Right hindlimb (tissue), 1 donor: ENCODE data around the gene MAP2K5.
A peak's percentile ranks its signal among the peaks of the same experiment; 100 is the strongest.

Experiments
- DNase-seq: peaks from one replicate; pipeline ENCODE4 v3.0.0-alpha.2; 2018

MAP2K5 gene

GRCh38 chr15:67521783-67522568 lies 20.5 kb upstream of the MAP2K5 start:
- no peak for DNase-seq

DNA sequence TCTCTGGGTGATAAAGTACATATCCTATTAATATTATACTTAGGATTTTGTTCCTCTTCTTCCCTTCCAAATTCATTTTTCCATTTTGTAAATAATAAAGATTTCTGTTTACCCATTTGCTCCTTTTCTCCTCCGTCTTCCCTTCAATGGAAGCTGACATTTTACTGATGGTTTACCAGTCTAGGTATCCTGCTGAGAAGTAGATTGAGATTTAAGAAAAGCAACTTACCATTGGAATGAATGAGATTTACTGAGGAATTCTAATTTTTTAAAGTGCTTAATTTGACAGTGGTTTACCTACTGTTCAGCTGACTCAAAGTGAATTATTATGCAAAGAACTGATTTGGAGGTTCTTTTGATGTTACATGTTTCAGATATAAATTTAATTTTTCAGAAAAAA lies 19.2 kb upstream of the MAP2K5 start:
- no peak for DNase-seq

GRCh38 chr15:67524235-67524634 lies 18.3 kb upstream of the MAP2K5 start:
- no peak for DNase-seq

GRCh38 chr15:67528513-67528912 lies 14.0 kb upstream of the MAP2K5 start:
- no peak for DNase-seq

GRCh38 chr15:67531379-67531914 lies 11.1 kb upstream of the MAP2K5 start:
- no peak for DNase-seq

DNA sequence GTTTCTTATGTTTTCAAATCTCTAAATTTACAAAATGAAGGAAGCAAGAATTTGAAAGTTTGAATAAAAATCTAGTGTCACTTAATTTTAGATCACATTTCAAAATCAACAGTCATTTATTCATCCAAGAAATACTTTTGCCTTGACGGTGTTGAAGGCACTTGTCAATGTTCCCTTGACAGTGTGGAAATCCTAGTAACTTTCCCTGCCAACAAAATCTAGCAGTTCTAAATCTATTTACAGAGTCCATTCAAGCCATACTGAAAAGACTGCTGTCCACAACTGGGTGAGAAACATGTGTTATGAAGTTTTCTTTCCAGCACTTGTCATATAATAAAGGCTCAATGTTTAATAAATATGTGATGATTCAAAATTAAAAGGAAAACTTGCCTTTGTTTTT lies 8.6 kb upstream of the MAP2K5 start:
- DNase-seq: no peak

DNA sequence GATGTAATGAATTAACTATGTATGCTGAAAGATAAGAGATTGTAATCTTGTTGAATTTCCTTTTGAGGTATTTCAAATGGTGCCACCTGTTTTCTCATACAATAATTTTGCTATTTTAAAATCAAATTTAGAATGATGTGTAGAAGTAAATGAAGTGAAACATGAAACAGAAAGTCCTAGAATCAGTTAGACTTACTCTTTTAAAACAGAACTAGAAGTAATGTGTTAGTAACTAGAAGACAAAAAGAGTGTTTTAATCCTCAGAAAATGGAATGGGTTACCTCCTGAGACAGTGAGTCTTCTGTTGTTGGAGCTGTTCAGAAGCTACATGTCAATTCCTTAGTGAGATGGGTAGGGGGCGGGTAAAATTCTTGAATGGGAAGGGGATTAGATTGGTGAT lies 8.1 kb upstream of the MAP2K5 start:
- no peak for DNase-seq

GRCh38 chr15:67537771-67538170 lies 4.7 kb upstream of the MAP2K5 start:
- DNase-seq: no peak

DNA sequence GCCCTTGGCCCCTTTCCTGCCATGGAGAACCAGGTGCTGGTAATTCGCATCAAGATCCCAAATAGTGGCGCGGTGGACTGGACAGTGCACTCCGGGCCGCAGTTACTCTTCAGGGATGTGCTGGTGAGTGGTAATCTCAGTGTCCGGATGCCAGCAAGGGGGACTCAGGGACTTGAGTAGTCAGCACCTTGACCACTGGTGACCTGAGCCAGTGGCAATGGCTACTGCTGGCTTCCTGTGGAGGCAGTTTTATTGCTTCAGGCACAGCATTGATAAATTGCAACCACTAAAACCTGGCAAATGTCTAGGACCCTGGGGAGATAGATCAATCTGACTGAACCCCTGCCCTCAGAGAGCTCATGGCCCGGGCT lies 830 bp downstream of the MAP2K5 start:
- peak; percentile 26 for DNase-seq

DNA sequence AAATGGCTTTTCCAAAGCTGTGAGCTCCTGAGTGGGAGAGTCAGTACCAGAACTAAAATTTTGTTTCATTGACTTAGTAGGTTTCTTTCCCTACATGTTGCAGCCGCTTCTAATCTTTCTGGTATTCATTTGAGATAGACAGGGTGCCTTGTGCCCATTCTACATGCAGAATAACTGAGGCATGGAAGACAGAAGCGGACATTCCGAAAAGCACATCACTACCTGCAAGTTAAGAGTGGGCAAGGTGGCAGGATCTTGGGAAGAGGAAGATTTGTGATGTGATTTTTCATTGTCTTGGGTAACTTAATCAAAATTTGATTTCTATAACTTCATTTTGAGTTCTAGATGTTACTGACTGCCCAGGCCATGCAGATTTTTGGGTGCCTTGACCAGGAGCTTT lies 2.0 kb downstream of the MAP2K5 start:
- no peak for DNase-seq

DNA sequence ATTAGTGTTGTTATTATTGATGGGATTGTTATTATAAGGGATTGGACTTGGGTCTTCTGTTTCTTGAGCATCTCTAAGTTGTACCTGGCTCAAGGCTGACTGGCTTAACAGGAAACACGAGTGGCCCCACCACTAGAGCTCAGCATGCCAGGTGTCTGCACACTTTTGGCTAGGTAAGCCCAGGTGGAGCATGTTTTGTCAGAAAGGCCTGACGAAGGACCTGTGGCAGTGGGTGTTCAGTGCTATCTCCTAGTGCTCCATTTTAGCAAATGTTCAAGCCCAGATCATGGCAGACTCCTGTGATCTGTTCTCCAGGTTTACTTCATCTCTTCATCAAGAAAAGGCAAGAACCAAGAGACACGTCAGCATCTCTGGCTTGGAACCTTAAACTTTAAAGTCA lies 3.4 kb downstream of the MAP2K5 start:
- no peak for DNase-seq

GRCh38 chr15:67547064-67547463 lies 4.6 kb downstream of the MAP2K5 start:
- no peak for DNase-seq

- no peak for DNase-seq
Measured at GRCh38 chr15:67547836-67548235, 5.3 kb downstream of the MAP2K5 start.

DNA sequence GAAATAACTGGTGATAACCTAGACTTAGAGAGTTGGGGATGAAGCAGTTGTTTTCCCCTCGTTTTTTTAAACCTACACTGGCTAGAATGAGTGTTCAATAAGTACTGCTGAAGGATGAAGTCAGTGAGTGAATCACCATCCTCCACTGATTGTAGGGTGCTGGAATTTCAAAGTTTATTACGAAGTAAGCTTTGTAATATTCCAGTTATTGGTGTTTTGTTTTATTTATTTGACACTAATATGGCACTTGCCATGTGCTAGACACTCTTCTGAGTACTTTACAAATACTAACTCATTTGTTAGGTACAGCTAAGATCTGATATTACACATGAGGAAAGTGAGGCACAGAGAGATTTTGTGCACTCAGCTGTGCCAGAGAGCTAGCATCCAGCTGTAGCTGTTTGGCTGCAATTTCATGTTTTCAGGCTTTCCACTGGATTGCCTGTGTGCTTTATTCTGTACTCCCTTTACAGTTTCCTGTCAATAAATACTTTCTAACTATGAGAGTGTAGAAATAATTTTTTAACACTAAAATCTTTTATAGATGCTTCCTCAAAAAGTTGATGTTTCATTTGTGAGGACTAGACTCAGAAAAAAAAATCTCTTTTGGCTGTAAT lies 5.8 kb downstream of the MAP2K5 start:
- DNase-seq: peak; percentile 30

DNA sequence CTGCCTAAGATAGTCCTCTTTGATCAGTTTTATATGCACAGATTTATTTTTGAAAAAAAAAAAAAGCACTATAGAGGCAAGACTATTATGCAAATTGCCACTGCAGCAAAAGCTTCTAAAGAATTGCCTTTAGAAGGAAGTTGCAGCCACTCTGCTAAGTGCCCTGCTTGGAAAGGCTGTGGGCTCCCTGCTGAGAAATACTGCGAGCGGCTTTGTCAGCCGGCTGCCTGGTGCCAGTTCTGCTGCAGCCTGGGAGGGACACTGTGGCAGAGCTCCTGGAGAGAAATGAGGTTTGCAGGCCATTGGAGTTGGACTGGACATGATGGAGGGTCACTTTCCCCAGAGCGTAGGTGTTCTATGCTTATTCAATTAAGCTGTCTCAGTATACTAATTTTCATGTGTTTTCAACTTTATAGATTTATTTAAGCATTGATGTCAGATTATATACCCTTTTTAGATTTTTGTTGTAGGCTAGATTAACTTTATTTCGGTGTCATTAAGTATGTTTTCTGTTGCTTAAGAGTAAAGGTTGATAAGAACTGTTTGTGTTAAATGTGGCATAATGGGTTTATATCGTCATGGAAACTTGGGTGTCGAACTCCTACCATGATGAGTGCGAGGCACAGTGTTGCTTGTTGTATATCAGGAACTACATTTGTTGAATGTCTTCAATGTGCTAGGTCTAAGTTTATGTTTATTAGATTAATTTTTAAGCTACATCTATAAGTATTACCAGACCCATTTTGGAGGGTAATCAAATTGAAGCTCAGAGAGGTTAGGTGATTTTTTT lies 6.6 kb downstream of the MAP2K5 start:
- peak; percentile 51 for DNase-seq

GRCh38 chr15:67549736-67550135 lies 7.2 kb downstream of the MAP2K5 start:
- no peak for DNase-seq

DNA sequence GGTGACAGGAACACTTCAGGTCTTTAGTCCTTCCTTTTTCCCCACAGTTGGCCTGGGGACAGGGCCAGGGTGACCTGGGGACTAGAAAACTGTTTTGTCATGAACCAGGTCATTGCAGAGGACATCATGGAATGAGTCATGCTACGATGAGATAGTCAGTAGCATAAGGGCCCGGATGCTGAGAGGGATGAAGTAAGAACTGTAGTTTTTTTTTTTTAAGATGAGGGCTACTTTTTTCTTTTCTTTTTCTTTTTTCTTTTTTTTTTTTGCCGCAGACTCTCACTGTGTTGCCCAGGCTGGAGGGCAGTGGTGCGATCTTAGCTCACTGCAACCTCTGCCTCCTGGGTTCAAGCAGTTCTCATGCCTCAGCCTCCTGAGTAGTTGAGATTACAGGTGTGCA lies 8.0 kb downstream of the MAP2K5 start:
- no peak for DNase-seq

DNA sequence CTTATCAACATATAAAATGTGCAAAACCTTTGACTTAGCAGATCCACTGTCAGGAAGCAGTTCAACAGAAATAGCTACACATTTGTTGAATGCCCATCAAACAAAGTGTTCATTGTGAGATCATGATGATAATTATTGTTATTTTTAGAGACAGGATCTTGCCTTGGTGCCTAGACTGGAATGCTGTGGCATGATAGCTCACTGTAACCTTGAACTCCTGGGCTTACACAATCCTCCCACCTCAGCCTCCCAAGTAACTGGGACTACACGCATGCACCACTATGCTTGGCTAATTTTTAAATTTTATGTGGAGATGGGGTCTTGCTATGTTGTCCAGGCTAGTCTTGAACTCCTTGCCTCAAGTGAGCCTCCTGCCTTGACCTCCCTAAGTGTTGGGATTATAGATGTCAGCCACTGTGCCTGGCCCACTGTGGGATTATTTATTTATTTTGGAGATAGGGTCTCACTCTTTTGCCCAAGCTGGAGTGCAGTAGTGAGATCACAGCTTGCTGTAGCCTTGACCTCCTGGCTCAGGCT lies 8.8 kb downstream of the MAP2K5 start:
- DNase-seq: no peak

GRCh38 chr15:67554580-67554979 lies 12.1 kb downstream of the MAP2K5 start:
- DNase-seq: no peak

GRCh38 chr15:67556976-67557570 lies 14.6 kb downstream of the MAP2K5 start:
- DNase-seq: no peak

DNA sequence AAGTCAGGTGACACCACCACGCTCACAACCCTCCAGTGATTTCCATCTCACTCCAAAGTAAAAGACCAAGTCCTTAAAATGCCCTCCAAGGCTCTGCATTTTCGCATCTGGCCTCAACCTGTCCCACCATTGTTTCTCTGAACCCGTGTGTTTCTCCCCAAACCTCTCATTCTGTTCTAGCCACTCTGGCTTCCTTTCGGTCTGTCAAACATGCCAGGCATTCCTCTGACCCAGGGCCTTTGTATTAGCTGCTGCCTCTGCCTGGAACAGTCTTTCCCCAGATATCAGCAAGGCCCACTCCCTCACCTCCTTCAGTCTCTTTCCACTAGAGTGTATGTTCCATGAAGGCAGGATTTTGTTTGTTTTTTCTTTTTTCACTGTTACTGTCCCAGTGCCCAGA lies 16.0 kb downstream of the MAP2K5 start:
- no peak for DNase-seq

- no peak for DNase-seq
Measured at GRCh38 chr15:67559158-67559557, 16.7 kb downstream of the MAP2K5 start.

DNA sequence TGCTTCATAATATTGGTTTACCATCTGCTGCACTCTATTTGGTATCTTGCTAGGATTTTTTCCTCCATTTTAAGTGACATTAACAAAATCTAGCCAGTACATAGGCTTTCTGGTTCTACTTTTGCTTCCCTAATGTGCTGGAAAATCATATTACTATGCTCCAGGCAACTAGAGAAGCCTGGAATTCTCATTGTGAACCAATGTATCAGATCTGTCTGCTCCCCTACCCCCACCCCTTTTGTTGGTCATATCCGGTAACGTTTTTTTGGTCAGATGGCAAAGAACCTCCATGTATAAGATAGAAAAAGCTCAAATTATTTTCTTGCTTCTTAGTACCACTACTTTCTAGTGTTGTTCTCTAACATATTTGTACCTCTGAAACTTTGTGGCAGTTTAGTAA lies 17.1 kb downstream of the MAP2K5 start:
- no peak for DNase-seq
